Astrocyte (in vitro differentiated cells and primary cell): ENCODE results near the gene UGT2B7. TPM values are rescaled to one million over a fixed set of nuclear protein-coding genes. Genes with fewer than 3 reads are reported as not detected.
"Not testable (repeated sequence)": the region's sequence is repeated elsewhere in the genome, so short reads cannot be mapped to it uniquely, and the experiment has no call there.

Experiments
- DNase-seq: peaks from one replicate; pipeline ENCODE4 v3.0.0-alpha.2; 2010; ENCODE audit warnings: low read depth
- FAIRE-seq: peaks from 2 replicates; lab custom pipeline; 2011; peaks lifted over from hg19 to GRCh38; lab: Jason Lieb, UNC
- H2AFZ ChIP-seq: 2 replicates; pipeline ENCODE4 v1.6.0; 2012; ENCODE audit warnings: low read depth, low read length, inconsistent platforms
- H3K27ac ChIP-seq: 2 replicates; pipeline ENCODE4 v1.5.1; 2011; ENCODE audit warnings: low read depth, low read length, inconsistent platforms
- H3K27me3 ChIP-seq: 2 replicates; pipeline ENCODE4 v1.6.0; 2011; ENCODE audit warnings: low read length, inconsistent platforms; ENCODE audit not compliant: insufficient read depth
- H3K36me3 ChIP-seq: 2 replicates; pipeline ENCODE4 v1.5.1; 2011; ENCODE audit warnings: low read length, inconsistent platforms; ENCODE audit not compliant: insufficient read depth
- H3K4me1 ChIP-seq: 2 replicates; pipeline ENCODE4 v1.5.1; 2011; ENCODE audit warnings: low read length, inconsistent platforms; ENCODE audit not compliant: insufficient read depth
- H3K4me2 ChIP-seq: 2 replicates; pipeline ENCODE4 v1.6.0; 2012; ENCODE audit warnings: low read length, inconsistent platforms
- H3K4me3 ChIP-seq: 2 replicates; pipeline ENCODE4 v1.5.1; 2011; ENCODE audit warnings: low read depth, mild to moderate bottlenecking, low read length, inconsistent platforms; ENCODE audit not compliant: insufficient read depth
- H3K79me2 ChIP-seq: 2 replicates; pipeline ENCODE4 v1.6.0; 2012; ENCODE audit warnings: mild to moderate bottlenecking, low read length, inconsistent platforms; ENCODE audit not compliant: insufficient read depth
- H3K9ac ChIP-seq: 2 replicates; pipeline ENCODE4 v1.6.0; 2012; ENCODE audit warnings: mild to moderate bottlenecking, low read length, inconsistent platforms
- H3K9me3 ChIP-seq: 2 replicates; pipeline ENCODE4 v1.5.1; 2012; ENCODE audit warnings: low read depth, mild to moderate bottlenecking, low read length, inconsistent platforms; ENCODE audit not compliant: insufficient read depth
- H4K20me1 ChIP-seq: 2 replicates; pipeline ENCODE4 v1.6.0; 2012; ENCODE audit warnings: low read length, inconsistent platforms; ENCODE audit not compliant: insufficient read depth
- H3K27ac Mint-ChIP-seq: one replicate; pipeline ENCODE4 v1.8.0; 2021; ENCODE audit warnings: mild to moderate bottlenecking, mixed read lengths; ENCODE audit not compliant: unreplicated experiment
- H3K27me3 Mint-ChIP-seq: one replicate; pipeline ENCODE4 v1.8.0; 2021; ENCODE audit warnings: low read depth, mixed read lengths; ENCODE audit not compliant: unreplicated experiment
- H3K36me3 Mint-ChIP-seq: one replicate; pipeline ENCODE4 v1.8.0; 2021; ENCODE audit warnings: low read depth, mixed read lengths; ENCODE audit not compliant: unreplicated experiment
- H3K4me1 Mint-ChIP-seq: one replicate; pipeline ENCODE4 v1.8.0; 2021; ENCODE audit warnings: low read depth, mixed read lengths; ENCODE audit not compliant: unreplicated experiment
- H3K4me3 Mint-ChIP-seq: one replicate; pipeline ENCODE4 v1.8.0; 2021; ENCODE audit warnings: mild to moderate bottlenecking, moderate library complexity, mixed read lengths; ENCODE audit not compliant: unreplicated experiment
- H3K9me3 Mint-ChIP-seq: one replicate; pipeline ENCODE4 v1.8.0; 2021; ENCODE audit warnings: mild to moderate bottlenecking, mixed read lengths; ENCODE audit not compliant: unreplicated experiment
- CTCF ChIP-seq: IDR thresholded peaks from 2 replicates; pipeline ENCODE4 v1.5.1; 2011; ENCODE audit warnings: low read depth, mild to moderate bottlenecking, inconsistent platforms, low read length, moderate library complexity; ENCODE audit not compliant: insufficient read depth
- EZH2 ChIP-seq: IDR thresholded peaks from 2 replicates; pipeline ENCODE4 v1.6.1; 2012; ENCODE audit warnings: mild to moderate bottlenecking, low read length, inconsistent platforms; ENCODE audit not compliant: insufficient read depth
- total RNA-seq: library from RNA; stranded (reverse); gene quantifications from 2 replicates; pipeline ENCODE4 v1.2.1, GENCODE V29; 2021

The UGT2B7 gene
- total RNA-seq, 1 donor from 2014 or later: 0.25 TPM

- H3K9me3 ChIP-seq: no peaks in the 10 kb centered on the region
- H3K79me2 ChIP-seq: no peaks in the 10 kb centered on the region
- Mint-ChIP-seq H3K9me3 (no peaks in the 10 kb centered on the region), H3K36me3 (no peaks in the 10 kb centered on the region), H3K4me1 (peaks cover 9% of the 10 kb centered on the region), H3K27ac (no peak overlapping the region), H3K27me3 (no peaks in the 10 kb centered on the region), H3K4me3 (no peak overlapping the region)
- no peaks in the 10 kb centered on the region for H4K20me1 ChIP-seq
- H3K27ac ChIP-seq: no peak overlapping the region
- H3K27me3 ChIP-seq: no peaks in the 10 kb centered on the region
- no peak overlapping the region for H3K4me2 ChIP-seq
- no peak overlapping the region for H2AFZ ChIP-seq
- DNase-seq (no peak), FAIRE-seq (no peak)
- H3K9ac ChIP-seq: no peak overlapping the region
- TF ChIP-seq EZH2 (no peak), CTCF (no peak)
- H3K36me3 ChIP-seq: no peaks in the 10 kb centered on the region
- no peaks in the 10 kb centered on the region for H3K4me1 ChIP-seq
- no peak overlapping the region for H3K4me3 ChIP-seq
These were observed 8.5 kb downstream of the UGT2B7 start for GRCh38 chr4:69104719-69105275.

DNA sequence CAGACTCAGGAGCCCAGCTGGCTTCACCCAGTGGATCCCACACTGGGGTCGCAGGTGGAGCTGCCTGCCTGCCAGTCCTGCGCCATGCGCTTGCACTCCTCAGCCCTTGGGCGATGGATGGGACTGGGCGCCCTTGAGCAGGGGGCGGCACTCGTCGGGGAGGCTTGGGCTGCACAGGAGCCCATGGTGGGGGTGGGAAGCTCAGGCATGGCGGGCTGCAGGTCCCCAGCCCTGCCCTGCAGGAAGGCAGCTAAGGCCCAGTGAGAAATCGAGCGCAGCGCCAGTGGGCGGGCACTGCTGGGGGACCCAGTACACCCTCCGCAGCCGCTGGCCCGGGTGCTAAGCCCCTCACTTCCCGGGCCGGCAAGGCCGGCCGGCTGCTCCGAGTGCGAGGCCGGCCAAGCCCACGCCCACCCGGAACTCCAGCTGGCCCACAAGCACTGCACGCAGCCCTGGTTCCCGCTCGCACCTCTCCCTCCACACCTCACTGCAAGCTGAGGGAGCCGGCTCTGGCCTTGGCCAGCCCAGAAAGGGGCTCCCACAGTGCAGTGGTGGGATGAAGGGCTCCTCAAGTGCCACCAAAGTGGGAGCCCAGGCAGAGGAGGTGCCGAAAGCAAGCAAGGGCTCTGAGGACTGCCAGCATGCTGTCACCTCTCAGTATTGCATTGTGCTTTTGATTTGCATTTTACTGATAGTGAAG lies 19.0 kb downstream of the UGT2B7 start:
- not testable (repeated sequence) for H3K27me3 Mint-ChIP-seq, H3K4me3 ChIP-seq, H2AFZ ChIP-seq, H3K4me1 Mint-ChIP-seq, H3K9me3 Mint-ChIP-seq, DNase-seq, H3K4me3 Mint-ChIP-seq, H3K36me3 ChIP-seq, H3K4me1 ChIP-seq, H4K20me1 ChIP-seq, H3K79me2 ChIP-seq, H3K27me3 ChIP-seq, H3K27ac ChIP-seq, H3K27ac Mint-ChIP-seq, H3K36me3 Mint-ChIP-seq, H3K9me3 ChIP-seq, H3K4me2 ChIP-seq, FAIRE-seq, H3K9ac ChIP-seq

DNA sequence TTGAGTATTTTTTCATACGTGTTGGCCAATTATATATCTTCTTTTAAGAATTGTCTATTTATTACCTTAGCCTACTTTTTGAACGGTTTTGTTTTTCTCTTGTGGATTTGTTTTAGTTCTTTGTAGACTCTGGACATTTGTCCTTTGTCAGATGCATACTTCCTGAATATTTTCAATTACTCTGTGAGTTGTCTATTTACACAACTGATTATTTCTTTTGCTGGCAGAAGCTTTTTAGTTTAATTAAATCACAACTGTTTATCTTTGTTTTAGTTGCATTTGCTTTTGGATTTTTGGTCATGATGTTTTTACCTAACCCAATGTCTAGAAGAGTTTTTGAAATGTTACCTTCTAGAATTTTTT lies 19.6 kb downstream of the UGT2B7 start:
- Histone ChIP-seq H3K4me2 (no peak overlapping the region), H3K9ac (no peak overlapping the region), H3K9me3 (no peaks in the 10 kb centered on the region), H3K79me2 (no peaks in the 10 kb centered on the region), H3K4me3 (no peak overlapping the region), H3K27me3 (no peaks in the 10 kb centered on the region), H3K27ac (no peak overlapping the region), H2AFZ (no peak overlapping the region), H3K4me1 (no peaks in the 10 kb centered on the region), H4K20me1 (no peaks in the 10 kb centered on the region), H3K36me3 (no peaks in the 10 kb centered on the region)
- H3K9me3 Mint-ChIP-seq: no peaks in the 10 kb centered on the region
- no peaks in the 10 kb centered on the region for H3K36me3 Mint-ChIP-seq
- H3K27ac Mint-ChIP-seq: no peak overlapping the region
- no peak overlapping the region for H3K4me3 Mint-ChIP-seq
- no peak for TF ChIP-seq EZH2
- TF ChIP-seq CTCF: no peak
- H3K27me3 Mint-ChIP-seq: no peaks in the 10 kb centered on the region
- no peak for FAIRE-seq
- no peak for DNase-seq
- peaks cover 1% of the 10 kb centered on the region for H3K4me1 Mint-ChIP-seq
